Hematopoietic multipotent progenitor cell treated with erythropoietin and hydrocortisone succinate and interleukin-3 and kit ligand, for 4 days (in vitro differentiated cells): ENCODE results near the gene ZGLP1.

ENCODE experiments used
- DNase-seq: peaks from one replicate; pipeline ENCODE4 v3.0.0-alpha.2; 2015

The ZGLP1 gene

GRCh38 chr19:10325732-10326131, 16.1 kb upstream of the ZGLP1 start:
- DNase-seq, result no peak

DNA sequence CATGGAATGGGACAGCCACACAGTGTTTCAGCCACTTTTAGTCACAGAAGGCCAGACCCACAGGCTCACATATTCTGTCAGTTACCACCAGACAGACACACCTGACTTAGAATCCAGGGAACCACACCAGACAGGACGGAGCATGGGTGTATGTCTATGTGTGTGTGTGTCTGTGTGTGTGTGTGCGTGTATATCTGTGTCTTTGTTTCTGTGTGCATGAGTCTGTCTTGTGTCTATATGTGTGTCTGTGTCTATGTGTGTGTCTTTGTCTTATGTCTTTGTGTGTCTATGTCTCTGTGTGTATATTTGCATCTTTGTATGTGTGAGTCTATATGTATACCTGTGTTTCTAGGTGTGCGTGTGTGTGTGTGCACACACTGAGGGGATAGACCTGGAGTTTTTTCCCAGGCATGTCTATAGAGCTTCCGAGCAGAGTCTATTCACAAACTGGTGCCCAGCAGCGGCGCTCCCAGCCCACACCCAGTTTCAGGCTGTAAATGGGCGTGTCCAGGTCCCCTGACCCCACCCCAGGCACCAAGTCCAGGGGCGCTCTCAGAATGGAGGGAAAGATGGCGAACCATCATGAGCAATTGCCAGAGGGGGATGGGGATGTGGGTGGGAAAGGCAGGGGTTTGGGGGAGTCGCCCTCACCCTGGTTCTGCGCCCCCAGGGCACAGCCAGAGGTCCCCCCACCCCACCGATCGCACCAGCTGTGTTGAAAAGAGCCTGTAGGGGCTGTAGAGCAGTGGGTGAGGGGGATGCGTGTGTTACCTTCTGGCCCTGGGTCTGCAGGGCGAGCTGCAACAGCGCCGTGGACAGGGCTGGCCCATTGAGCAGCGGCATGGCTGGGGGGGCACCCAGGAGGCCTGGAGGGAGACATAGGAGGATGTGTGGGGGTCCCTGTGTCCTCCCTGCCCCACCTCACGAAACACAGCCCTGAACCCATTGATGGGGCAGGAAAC, 12.5 kb upstream of the ZGLP1 start:
- no peak for DNase-seq

GRCh38 chr19:10321417-10321797, 11.8 kb upstream of the ZGLP1 start:
- DNase-seq, result no peak

DNA sequence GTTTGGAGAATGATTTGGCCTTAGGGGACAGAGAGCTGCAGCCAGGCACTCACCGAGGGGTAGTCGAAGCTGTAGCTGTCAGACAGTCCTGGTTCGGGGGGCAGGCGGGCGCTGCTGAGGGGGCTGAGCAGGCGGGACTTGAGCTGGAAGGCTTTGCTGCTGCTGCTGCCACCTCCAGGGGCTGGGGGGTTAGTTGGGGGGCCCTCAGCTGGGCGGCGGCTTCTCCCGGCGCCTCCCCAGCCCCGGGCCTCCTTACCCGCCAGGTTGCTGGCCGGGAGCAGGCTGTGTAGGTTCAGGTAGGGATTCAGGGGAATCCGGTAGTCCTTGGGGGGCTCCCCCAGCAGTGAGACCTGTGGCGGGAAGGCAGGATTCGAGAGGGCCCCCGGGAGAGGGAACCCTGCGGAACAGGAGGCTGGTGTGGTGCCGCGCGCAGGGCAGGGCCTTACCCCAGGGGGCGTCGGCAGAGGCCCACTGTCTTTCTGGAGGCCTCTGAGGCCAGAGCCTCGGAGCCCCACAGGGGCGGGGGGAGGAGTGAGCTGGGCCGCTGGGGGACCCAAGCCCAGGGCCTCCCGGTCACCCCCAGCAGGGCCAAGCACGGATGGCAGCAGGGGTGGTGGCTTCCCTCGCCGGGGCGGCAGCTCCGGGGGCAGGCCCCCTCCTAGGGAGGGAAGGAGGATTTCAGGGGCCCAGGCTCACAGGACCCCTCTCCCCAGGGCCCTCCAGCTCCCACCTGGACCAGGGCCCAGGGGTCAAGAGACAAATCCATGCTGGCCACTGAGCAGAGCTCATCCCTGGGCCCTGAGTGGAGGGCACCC, 11.2 kb upstream of the ZGLP1 start:
- DNase-seq, result no peak

DNA sequence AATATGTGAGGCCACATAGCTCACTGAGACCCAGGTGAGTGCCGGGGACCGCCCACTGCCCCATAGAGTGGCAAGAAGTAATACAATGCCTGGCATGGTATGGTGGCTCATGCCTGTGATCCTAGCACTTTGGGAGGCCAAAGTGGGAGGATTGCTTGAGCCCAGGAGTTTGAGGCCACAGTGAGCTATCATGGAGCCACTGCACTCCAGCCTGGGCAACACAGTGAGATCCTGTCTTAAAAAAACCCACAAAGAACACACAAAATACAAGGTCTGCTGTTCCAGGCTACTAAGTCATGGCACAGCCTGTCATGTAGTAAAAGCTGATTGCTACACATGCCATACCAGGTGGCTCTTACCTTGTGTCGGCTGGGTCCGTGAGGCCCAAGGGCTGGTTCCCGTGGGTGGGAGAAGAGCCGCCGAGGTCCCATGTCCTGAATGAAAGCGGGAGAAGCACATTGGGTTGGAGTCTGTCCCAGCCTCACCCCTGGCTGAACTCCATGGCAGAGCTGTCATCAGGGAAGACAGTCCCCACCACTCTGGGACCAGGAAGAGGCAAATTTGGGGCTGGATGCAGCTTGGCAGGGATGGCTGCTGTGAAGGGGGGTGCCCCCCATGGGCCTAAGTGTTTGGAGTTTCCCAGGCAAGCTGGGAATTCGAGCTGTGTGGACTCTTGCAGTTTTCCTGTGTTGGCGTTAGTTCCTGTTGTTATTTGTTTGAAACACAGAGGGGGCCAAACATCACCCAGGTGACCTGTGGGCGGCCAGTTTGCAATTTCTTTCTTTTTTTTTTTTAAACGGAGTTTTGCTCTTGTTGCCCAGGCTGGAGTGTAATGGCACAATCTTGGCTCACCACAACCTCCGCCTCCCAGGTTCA, 9.4 kb upstream of the ZGLP1 start:
- DNase-seq, result no peak

GRCh38 chr19:10317857-10318462, 8.3 kb upstream of the ZGLP1 start:
- DNase-seq, result no peak

GRCh38 chr19:10317045-10317856, 7.6 kb upstream of the ZGLP1 start:
- no peak for DNase-seq

DNA sequence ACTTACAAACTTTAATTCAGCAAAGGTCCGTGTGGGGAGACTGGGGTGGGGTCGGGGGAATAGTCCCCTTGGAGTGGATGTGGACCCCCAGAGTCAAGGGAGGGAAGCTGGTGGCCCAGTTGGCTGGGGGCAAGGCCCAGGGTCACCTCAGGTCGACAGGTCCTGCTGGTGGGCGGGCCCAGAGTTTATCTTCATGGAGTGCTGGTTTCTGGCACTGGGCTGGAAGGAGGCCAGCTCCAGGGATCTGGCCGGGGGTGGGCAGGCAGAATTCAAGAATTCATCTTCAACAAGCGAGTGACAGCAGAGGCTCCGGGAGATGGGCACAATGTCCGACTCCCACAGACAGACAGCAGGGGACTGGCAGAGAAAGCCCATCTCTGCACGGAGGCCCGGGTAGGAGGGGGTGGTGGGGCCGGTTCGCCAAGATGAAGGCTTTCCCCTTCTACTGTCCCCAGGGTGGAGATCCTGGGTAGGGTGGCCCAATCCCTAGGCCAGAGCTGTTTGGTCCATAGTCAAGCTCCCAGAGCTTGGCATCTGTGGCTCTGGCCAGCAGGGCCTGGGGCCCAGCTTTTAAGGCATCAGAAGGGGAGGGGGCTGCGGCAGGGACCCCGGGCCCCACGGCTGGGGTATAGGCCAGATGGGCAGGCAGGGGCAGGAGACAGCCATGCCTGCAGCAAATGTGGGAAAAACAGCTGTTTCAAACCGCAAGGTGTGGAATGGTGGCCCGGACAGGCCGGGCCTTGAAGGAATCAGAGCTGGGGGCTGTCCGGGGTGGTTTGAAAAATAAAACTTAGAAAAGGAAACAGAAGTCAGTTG, 6.8 kb upstream of the ZGLP1 start:
- DNase-seq, result peak; percentile 64

GRCh38 chr19:10315335-10316214, 6.0 kb upstream of the ZGLP1 start, which contains the start of gene FDX2:
Gene FDX2, minus strand, starts transcription at chr19:10316015. Its CDS starts 19 bp downstream, at chr19:10315996.
- peak; percentile 91 for DNase-seq

- no peak for DNase-seq
These were observed 3.3 kb downstream of the ZGLP1 start for GRCh38 chr19:10306327-10306726.

DNA sequence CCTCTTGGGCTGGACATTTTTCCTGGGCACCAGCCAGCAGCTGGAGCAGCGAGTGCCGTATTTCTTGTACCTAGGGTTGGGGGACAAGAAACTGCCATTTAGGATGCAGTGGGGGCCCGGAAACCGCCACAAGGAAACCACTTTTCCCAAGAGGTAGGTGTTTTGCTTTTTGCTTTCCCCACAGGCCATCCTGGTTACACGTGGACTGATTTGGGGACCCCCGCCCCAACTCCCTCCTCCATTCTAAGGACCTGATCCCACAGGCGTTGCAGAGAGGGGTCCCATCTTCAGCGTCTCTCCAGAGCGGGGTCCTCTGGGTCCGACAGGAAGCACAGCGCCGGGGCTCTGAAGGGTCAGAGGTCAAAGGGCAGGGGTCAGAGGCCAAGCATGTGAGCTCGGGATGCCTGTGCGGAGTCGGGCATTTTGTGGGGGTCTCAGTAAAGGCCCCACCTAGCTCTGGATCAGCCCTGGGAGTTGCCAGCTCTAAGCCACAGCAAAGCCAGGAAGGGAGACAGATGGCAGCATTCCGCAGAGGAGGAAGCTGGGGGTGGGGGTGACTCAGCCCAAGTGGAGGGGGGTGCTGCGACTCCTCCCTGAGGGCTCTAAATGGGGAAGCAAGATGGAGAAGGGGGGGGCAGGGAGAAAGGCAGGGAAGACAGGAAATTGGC, 4.3 kb downstream of the ZGLP1 start:
- DNase-seq, result peak; percentile 70

GRCh38 chr19:10299545-10300458, 9.8 kb downstream of the ZGLP1 start:
- peak; percentile 96 for DNase-seq

- peak; percentile 48 for DNase-seq
These were observed 13.6 kb downstream of the ZGLP1 start for GRCh38 chr19:10295847-10296591.

- DNase-seq, result peak; percentile 78
These were observed 14.2 kb downstream of the ZGLP1 start for GRCh38 chr19:10295305-10295846.

- no peak for DNase-seq
These were observed 15.3 kb downstream of the ZGLP1 start for GRCh38 chr19:10294368-10294697.

DNA sequence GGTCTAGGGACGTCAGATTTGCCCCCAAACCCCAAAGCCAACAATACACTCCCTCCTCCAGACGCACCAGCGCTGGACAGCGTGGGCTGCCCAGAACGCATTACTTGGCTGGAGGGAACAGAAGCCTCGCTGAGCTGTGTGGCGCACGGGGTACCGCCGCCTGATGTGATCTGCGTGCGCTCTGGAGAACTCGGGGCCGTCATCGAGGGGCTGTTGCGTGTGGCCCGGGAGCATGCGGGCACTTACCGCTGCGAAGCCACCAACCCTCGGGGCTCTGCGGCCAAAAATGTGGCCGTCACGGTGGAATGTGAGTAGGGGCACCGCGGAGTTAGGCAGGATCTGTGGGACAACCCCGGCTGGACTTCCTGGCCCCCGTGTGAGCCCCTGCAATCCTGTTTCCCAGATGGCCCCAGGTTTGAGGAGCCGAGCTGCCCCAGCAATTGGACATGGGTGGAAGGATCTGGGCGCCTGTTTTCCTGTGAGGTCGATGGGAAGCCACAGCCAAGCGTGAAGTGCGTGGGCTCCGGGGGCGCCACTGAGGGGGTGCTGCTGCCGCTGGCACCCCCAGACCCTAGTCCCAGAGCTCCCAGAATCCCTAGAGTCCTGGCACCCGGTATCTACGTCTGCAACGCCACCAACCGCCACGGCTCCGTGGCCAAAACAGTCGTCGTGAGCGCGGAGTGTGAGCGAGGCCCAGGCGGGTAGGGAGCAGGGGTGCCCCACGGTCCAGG, 15.8 kb downstream of the ZGLP1 start:
- no peak for DNase-seq
